HG03108 (cell line): Measurements from ENCODE around the gene A4GNT.

Experiments used
- ATAC-seq: cut with Tn5 transposase; IDR thresholded peaks from one replicate; pipeline ENCODE4 v1.9.1; 2021; ENCODE audit warnings: moderate library complexity; ENCODE audit not compliant: unreplicated experiment

A4GNT gene

GRCh38 chr3:138081371-138082084, 50.7 kb downstream of the A4GNT start:
- no peak for ATAC-seq

- no peak for ATAC-seq
Observed at GRCh38 chr3:138079901-138080300, 52.3 kb downstream of the A4GNT start.

GRCh38 chr3:138078901-138079344, 53.3 kb downstream of the A4GNT start:
- ATAC-seq = no peak

- no peak for ATAC-seq
Observed at GRCh38 chr3:138078096-138078495, 54.1 kb downstream of the A4GNT start.
